Activated gamma-delta T cell treated with Interleukin-2 at 50 U/mL for 16 hours (primary cell): ENCODE measurements around the gene THSD4.
"Not testable (repeated sequence)": the region's sequence is repeated elsewhere in the genome, so short reads cannot be mapped to it uniquely, and the experiment has no call there.

Experiments used
- DNase-seq: peaks from one replicate; pipeline ENCODE4 v3.0.0-alpha.2; 2020

Gene THSD4

GRCh38 chr15:71197620-71198019 is 82.3 kb downstream of the THSD4 start:
- no peak for DNase-seq

GRCh38 chr15:71198846-71199245 is 83.6 kb downstream of the THSD4 start:
- no peak for DNase-seq

GRCh38 chr15:71199384-71200351 is 84.4 kb downstream of the THSD4 start:
- DNase-seq, result no peak

- DNase-seq, result no peak
Measured at GRCh38 chr15:71201477-71201876, 86.2 kb downstream of the THSD4 start.

GRCh38 chr15:71202712-71203111 is 87.4 kb downstream of the THSD4 start:
- no peak for DNase-seq

- no peak for DNase-seq
Measured at GRCh38 chr15:71203586-71204474, 88.6 kb downstream of the THSD4 start.

GRCh38 chr15:71207141-71207540 is 91.9 kb downstream of the THSD4 start:
- no peak for DNase-seq

- no peak for DNase-seq
Measured at GRCh38 chr15:71212146-71212545, 96.9 kb downstream of the THSD4 start.

- not testable (repeated sequence) for DNase-seq
Measured at GRCh38 chr15:71213943-71214342, 98.7 kb downstream of the THSD4 start.

- DNase-seq, result no peak
Measured at GRCh38 chr15:71215126-71215894, 100.0 kb downstream of the THSD4 start.

- DNase-seq, result no peak
Measured at GRCh38 chr15:71218272-71218805, 103.1 kb downstream of the THSD4 start.

GRCh38 chr15:71219101-71219500 is 103.8 kb downstream of the THSD4 start:
- no peak for DNase-seq

GRCh38 chr15:71219645-71220044 is 104.4 kb downstream of the THSD4 start:
- no peak for DNase-seq

GRCh38 chr15:71220828-71221227 is 105.6 kb downstream of the THSD4 start:
- no peak for DNase-seq

- no peak for DNase-seq
Measured at GRCh38 chr15:71221417-71221816, 106.1 kb downstream of the THSD4 start.

GRCh38 chr15:71223516-71223915 is 108.2 kb downstream of the THSD4 start:
- DNase-seq, result no peak

- DNase-seq, result no peak
Measured at GRCh38 chr15:71224024-71224423, 108.8 kb downstream of the THSD4 start.

GRCh38 chr15:71225851-71226250 is 110.6 kb downstream of the THSD4 start:
- DNase-seq, result no peak

GRCh38 chr15:71226536-71227455 is 111.5 kb downstream of the THSD4 start:
- no peak for DNase-seq

GRCh38 chr15:71228403-71228802 is 113.1 kb downstream of the THSD4 start:
- no peak for DNase-seq

- DNase-seq, result no peak
Measured at GRCh38 chr15:71230303-71230702, 115.0 kb downstream of the THSD4 start.
